ENCODE measurements around the gene FBXO10. TPM values are rescaled to one million over a fixed set of nuclear protein-coding genes. Genes with fewer than 3 reads are reported as not detected.

Gene FBXO10
- total RNA-seq, 1 experiment from 2014 or later: 5.3 TPM

- BruUV-seq (replicated peaks): no TSS peak
These were observed 41.8 kb downstream of the FBXO10 start for GRCh38 chr9:37534412-37534811.

More at GRCh38 chr9:37534412-37534811, 41.8 kb downstream of the FBXO10 start:
- H3K4me2 ChIP-seq (ENCODE audit: low read length): no peak overlapping the region
- no peaks in the 10 kb centered on the region for H3K4me1 ChIP-seq (ENCODE audit: control insufficient read depth in 1 of 2, insufficient read depth in 2 of 2, low read length in 2 of 2)
- H3K4me3 ChIP-seq (replicated peaks in 1 of 2; ENCODE audit: low read depth in 1 of 2, low read length in 2 of 2): no peak overlapping the region
- no peaks in the 10 kb centered on the region for H3K79me2 ChIP-seq (ENCODE audit: insufficient read depth, low read length)
- H3K27me3 ChIP-seq (ENCODE audit: insufficient read depth, low read length): no peaks in the 10 kb centered on the region
- H3K36me3 ChIP-seq (ENCODE audit: control insufficient read depth in 1 of 2, insufficient read depth in 2 of 2, low read length in 2 of 2): no peaks in the 10 kb centered on the region
- ChIA-PET RAD21 (ENCODE audit: low non-redundant PET in 1 of 2, low total read pairs in 2 of 2, uncharacterized antibody in 2 of 2, unreplicated experiment in 2 of 2) (no interaction called here), CTCF (no interaction called here), POLR2A (no interaction called here)
- H3K27ac ChIP-seq (ENCODE audit: low read depth, low read length): no peak overlapping the region
- no peaks in the 10 kb centered on the region for H4K20me1 ChIP-seq (ENCODE audit: insufficient read depth)
- no peak overlapping the region for H2AFZ ChIP-seq (ENCODE audit: low read depth, low read length, poor library complexity, severe bottlenecking)
- intact Hi-C loops (cut with micrococcal nuclease): no loop called here
- no peak overlapping the region for H3K9ac ChIP-seq (ENCODE audit: low read length)
- TF ChIP-seq EZH2phosphoT487 (IDR thresholded peaks at IDR 0.05; ENCODE audit: borderline replicate concordance) (no peak), TCF7L2 (IDR thresholded peaks at IDR 0.05; ENCODE audit: borderline replicate concordance, extremely low read depth, insufficient read depth, insufficient read length) (no peak), EZH2 (IDR thresholded peaks at IDR 0.05) (no peak), SRF (IDR thresholded peaks at IDR 0.05; ENCODE audit: low read depth) (no peak), POLR2AphosphoS5 (IDR thresholded peaks at IDR 0.05; ENCODE audit: low read depth, low read length) (no peak), SIN3A (IDR thresholded peaks at IDR 0.05; ENCODE audit: low read depth) (no peak), RAD21 (IDR thresholded peaks at IDR 0.05; ENCODE audit: low read depth) (no peak)
- TF ChIP-seq, protein P1, sequence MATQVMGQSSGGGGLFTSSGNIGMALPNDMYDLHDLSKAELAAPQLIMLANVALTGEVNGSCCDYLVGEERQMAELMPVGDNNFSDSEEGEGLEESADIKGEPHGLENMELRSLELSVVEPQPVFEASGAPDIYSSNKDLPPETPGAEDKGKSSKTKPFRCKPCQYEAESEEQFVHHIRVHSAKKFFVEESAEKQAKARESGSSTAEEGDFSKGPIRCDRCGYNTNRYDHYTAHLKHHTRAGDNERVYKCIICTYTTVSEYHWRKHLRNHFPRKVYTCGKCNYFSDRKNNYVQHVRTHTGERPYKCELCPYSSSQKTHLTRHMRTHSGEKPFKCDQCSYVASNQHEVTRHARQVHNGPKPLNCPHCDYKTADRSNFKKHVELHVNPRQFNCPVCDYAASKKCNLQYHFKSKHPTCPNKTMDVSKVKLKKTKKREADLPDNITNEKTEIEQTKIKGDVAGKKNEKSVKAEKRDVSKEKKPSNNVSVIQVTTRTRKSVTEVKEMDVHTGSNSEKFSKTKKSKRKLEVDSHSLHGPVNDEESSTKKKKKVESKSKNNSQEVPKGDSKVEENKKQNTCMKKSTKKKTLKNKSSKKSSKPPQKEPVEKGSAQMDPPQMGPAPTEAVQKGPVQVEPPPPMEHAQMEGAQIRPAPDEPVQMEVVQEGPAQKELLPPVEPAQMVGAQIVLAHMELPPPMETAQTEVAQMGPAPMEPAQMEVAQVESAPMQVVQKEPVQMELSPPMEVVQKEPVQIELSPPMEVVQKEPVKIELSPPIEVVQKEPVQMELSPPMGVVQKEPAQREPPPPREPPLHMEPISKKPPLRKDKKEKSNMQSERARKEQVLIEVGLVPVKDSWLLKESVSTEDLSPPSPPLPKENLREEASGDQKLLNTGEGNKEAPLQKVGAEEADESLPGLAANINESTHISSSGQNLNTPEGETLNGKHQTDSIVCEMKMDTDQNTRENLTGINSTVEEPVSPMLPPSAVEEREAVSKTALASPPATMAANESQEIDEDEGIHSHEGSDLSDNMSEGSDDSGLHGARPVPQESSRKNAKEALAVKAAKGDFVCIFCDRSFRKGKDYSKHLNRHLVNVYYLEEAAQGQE (IDR thresholded peaks at IDR 0.05; ENCODE audit: low read depth): no peak
- TF ChIP-seq, protein P2, sequence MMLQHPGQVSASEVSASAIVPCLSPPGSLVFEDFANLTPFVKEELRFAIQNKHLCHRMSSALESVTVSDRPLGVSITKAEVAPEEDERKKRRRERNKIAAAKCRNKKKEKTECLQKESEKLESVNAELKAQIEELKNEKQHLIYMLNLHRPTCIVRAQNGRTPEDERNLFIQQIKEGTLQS (IDR thresholded peaks at IDR 0.05): no peak
- H3K9me2 ChIP-seq (ENCODE audit: insufficient read depth): no peaks in the 10 kb centered on the region
- H3K9me3 ChIP-seq (ENCODE audit: control insufficient read depth in 1 of 2, insufficient read depth in 1 of 2, low read depth in 1 of 2, low read length in 2 of 2): no peaks in the 10 kb centered on the region
- ATAC-seq: no peak
- no peak for DNase-seq (ENCODE audit: low read depth, low spot score)
